Tibial nerve (tissue), 4 donors: ENCODE measurements around the gene UBA1. TPM values are rescaled to one million over a fixed set of nuclear protein-coding genes. Genes with fewer than 3 reads are reported as not detected.

Experiments
- DNase-seq, 2 donors: peaks; one replicate each; pipeline ENCODE4 v3.0.0-alpha.2; 2019; ENCODE audit warnings: low spot score in 2 of 2
- H3K27ac ChIP-seq, 4 donors: fragments of 200-600 bp; sonication (generic) in 3 of 4; one replicate each; pipeline ENCODE4 v1.5.1; 2017 to 2019; ENCODE audit warnings: mild to moderate bottlenecking in 1 of 4
- H3K27me3 ChIP-seq, 2 donors: fragments of 200-600 bp; sonication (generic) in 1 of 2; one replicate each; pipeline versions ENCODE4 v1.5.1 to v1.6.0; 2017 to 2019
- H3K36me3 ChIP-seq, 3 donors: fragments of 200-600 bp; sonication (generic); one replicate each; pipeline ENCODE4 v1.5.1; 2018 to 2019
- H3K4me1 ChIP-seq, 4 donors: fragments of 200-600 bp; sonication (generic) in 3 of 4; one replicate each; pipeline ENCODE4 v1.5.1; 2017 to 2019
- H3K4me3 ChIP-seq, 4 donors: fragments of 200-600 bp; sonication (generic) in 3 of 4; one replicate each; pipeline ENCODE4 v1.5.1; 2017 to 2019; ENCODE audit warnings: mild to moderate bottlenecking in 1 of 4, moderate library complexity in 1 of 4
- H3K9me3 ChIP-seq, 4 donors: fragments of 200-600 bp; sonication (generic) in 3 of 4; one replicate each; pipeline ENCODE4 v1.5.1; 2017 to 2019
- CTCF ChIP-seq, 5 experiments: fragments of 200-600 bp in 3 of 5; fragments of 450-650 bp in 2 of 5; sonication (generic) in 3 of 5; IDR thresholded peaks; one replicate each; pipeline ENCODE4 v1.5.1; 2016 to 2019; ENCODE audit warnings: antibody characterized with exemption in 5 of 5, mild to moderate bottlenecking in 3 of 5, moderate library complexity in 2 of 5
- EP300 ChIP-seq, 2 donors: sonication (generic); formaldehyde crosslinking; IDR thresholded peaks; one replicate each; pipeline ENCODE4 v1.6.1; 2017; ENCODE audit warnings: antibody characterized with exemption in 2 of 2, mild to moderate bottlenecking in 1 of 2
- POLR2A ChIP-seq, 2 donors: fragments of 450-650 bp; IDR thresholded peaks; one replicate each; pipeline ENCODE4 v1.6.1; 2017; ENCODE audit warnings: antibody characterized with exemption in 2 of 2, mild to moderate bottlenecking in 2 of 2, moderate library complexity in 2 of 2
- WGBS, 2 donors: methylation state at CpG; one replicate each; pipeline ENCODE4 v1.1.5; 2018; 5-methylcytosine and 5-hydroxymethylcytosine counted together
- total RNA-seq, 4 donors: library from RNA; depleted of rRNA; stranded (reverse); fragments of >200 nt; gene quantifications; one replicate each; pipeline ENCODE4 v1.1.0, GENCODE V29; 2016

The UBA1 gene
- total RNA-seq, 4 donors from 2014 or later: 124 to 168 (median 144) TPM

- no peak overlapping the region for H3K27ac ChIP-seq
- WGBS, 2 donors: 93 to 94% methylated on average over 10 to 16 of the region's 16 CpGs
- DNase-seq: no peak
- H3K27me3 ChIP-seq: no peaks in the 10 kb centered on the region
- H3K36me3 ChIP-seq: peaks cover 0 to 20% (median 0%) of the 10 kb centered on the region in 3 donors
- H3K4me1 ChIP-seq: no peaks in the 10 kb centered on the region
- TF ChIP-seq POLR2A (IDR thresholded peaks at IDR 0.05) (no peak), CTCF (IDR thresholded peaks at IDR 0.05) (no peak), EP300 (IDR thresholded peaks at IDR 0.05) (no peak)
- no peaks in the 10 kb centered on the region for H3K9me3 ChIP-seq
- H3K4me3 ChIP-seq: no peak overlapping the region
These were observed 35.5 kb upstream of the UBA1 start for GRCh38 chrX:47158131-47158530.

- no peak for DNase-seq
- peaks cover 0 to 20% (median 0%) of the 10 kb centered on the region in 3 donors for H3K36me3 ChIP-seq
- H3K9me3 ChIP-seq: no peaks in the 10 kb centered on the region
- TF ChIP-seq EP300 (IDR thresholded peaks at IDR 0.05) (no peak), POLR2A (IDR thresholded peaks at IDR 0.05) (no peak), CTCF (IDR thresholded peaks at IDR 0.05) (no peak)
- no peak overlapping the region for H3K4me3 ChIP-seq
- H3K27ac ChIP-seq: no peak overlapping the region
- 95 to 98% methylated on average over 5 of the region's 5 CpGs for WGBS, 2 donors
- no peaks in the 10 kb centered on the region for H3K4me1 ChIP-seq
- no peaks in the 10 kb centered on the region for H3K27me3 ChIP-seq
These were observed 34.8 kb upstream of the UBA1 start for GRCh38 chrX:47158781-47159180.

GRCh38 chrX:47160781-47161180 is 32.8 kb upstream of the UBA1 start:
- TF ChIP-seq CTCF (IDR thresholded peaks at IDR 0.05) (no peak), EP300 (IDR thresholded peaks at IDR 0.05) (no peak), POLR2A (IDR thresholded peaks at IDR 0.05) (no peak)
- WGBS, 2 donors: 37 to 49% methylated on average over 4 of the region's 4 CpGs
- peaks cover 0 to 16% (median 0%) of the 10 kb centered on the region in 3 donors for H3K36me3 ChIP-seq
- no peaks in the 10 kb centered on the region for H3K9me3 ChIP-seq
- no peak for DNase-seq
- no peaks in the 10 kb centered on the region for H3K27me3 ChIP-seq
- no peak overlapping the region for H3K4me3 ChIP-seq
- no peaks in the 10 kb centered on the region for H3K4me1 ChIP-seq
- H3K27ac ChIP-seq: no peak overlapping the region

- 88 to 98% methylated on average over 5 of the region's 5 CpGs for WGBS, 2 donors
- TF ChIP-seq EP300 (IDR thresholded peaks at IDR 0.05) (no peak), POLR2A (IDR thresholded peaks at IDR 0.05) (no peak), CTCF (IDR thresholded peaks at IDR 0.05) (no peak)
These were observed 30.6 kb upstream of the UBA1 start for GRCh38 chrX:47162927-47163583.

GRCh38 chrX:47164420-47164819 is 29.2 kb upstream of the UBA1 start:
- Histone ChIP-seq H3K27me3 (no peaks in the 10 kb centered on the region), H3K27ac (no peak overlapping the region), H3K9me3 (no peaks in the 10 kb centered on the region), H3K36me3 (peaks cover 0 to 3% (median 0%) of the 10 kb centered on the region in 3 donors), H3K4me3 (no peak overlapping the region), H3K4me1 (no peaks in the 10 kb centered on the region)
- 91 to 97% methylated on average over 3 of the region's 3 CpGs for WGBS, 2 donors
- DNase-seq: no peak
- TF ChIP-seq EP300 (IDR thresholded peaks at IDR 0.05) (no peak), CTCF (IDR thresholded peaks at IDR 0.05) (no peak), POLR2A (IDR thresholded peaks at IDR 0.05) (no peak)

More at GRCh38 chrX:47162927-47163583, 30.6 kb upstream of the UBA1 start:
- H3K27ac ChIP-seq: no peak overlapping the region
- H3K36me3 ChIP-seq: peaks cover 0 to 2% (median 0%) of the 10 kb centered on the region in 3 donors
- H3K9me3 ChIP-seq: no peaks in the 10 kb centered on the region
- DNase-seq: no peak
- H3K27me3 ChIP-seq: no peaks in the 10 kb centered on the region
- no peaks in the 10 kb centered on the region for H3K4me1 ChIP-seq
- no peak overlapping the region for H3K4me3 ChIP-seq
